ENCODE data around the gene ATP2B2. TPM values are rescaled to one million over a fixed set of nuclear protein-coding genes. Genes with fewer than 3 reads are reported as not detected.

ATP2B2 gene
- total and polyA plus RNA-seq, 2 donors (not counting 1 experiment from before 2014, with no cell fraction given) = not detected

DNA sequence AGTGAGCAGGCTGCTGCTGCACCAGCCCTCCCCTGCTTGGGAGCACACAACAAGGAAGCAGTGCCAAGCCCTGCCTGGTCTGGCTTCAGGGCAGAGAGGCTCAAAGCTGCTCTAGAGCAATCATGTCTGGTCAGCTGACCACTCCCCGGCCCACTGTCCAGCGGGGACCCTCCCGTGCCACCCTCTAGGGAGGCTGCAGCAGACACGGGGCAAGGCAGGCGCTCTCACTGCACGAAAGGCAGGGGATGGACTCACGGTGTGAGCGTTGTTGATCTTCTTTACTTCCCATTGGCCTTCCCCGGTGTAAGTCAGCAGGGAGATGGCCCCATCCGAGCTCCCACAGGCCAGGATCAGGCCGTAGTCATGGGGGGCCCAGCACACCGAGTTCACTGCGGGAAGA, 193.7 kb downstream of the ATP2B2 start:
- no peak overlapping the region for H3K4me3 ChIP-seq (ENCODE audit: control extremely low read depth in 1 of 5, extremely low read depth in 1 of 5, insufficient read depth in 1 of 5, low read depth in 2 of 5, low read length in 4 of 5)
- TF ChIP-seq EZH2 (IDR thresholded peaks at IDR 0.05; ENCODE audit: borderline replicate concordance, insufficient read depth, low read depth, low read length, poor library complexity, severe bottlenecking) = no peak
- TF ChIP-seq, protein P1, sequence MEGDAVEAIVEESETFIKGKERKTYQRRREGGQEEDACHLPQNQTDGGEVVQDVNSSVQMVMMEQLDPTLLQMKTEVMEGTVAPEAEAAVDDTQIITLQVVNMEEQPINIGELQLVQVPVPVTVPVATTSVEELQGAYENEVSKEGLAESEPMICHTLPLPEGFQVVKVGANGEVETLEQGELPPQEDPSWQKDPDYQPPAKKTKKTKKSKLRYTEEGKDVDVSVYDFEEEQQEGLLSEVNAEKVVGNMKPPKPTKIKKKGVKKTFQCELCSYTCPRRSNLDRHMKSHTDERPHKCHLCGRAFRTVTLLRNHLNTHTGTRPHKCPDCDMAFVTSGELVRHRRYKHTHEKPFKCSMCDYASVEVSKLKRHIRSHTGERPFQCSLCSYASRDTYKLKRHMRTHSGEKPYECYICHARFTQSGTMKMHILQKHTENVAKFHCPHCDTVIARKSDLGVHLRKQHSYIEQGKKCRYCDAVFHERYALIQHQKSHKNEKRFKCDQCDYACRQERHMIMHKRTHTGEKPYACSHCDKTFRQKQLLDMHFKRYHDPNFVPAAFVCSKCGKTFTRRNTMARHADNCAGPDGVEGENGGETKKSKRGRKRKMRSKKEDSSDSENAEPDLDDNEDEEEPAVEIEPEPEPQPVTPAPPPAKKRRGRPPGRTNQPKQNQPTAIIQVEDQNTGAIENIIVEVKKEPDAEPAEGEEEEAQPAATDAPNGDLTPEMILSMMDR (IDR thresholded peaks at IDR 0.05) = no peak
- no peaks in the 10 kb centered on the region for H3K27me3 ChIP-seq (replicated peaks in 1 of 4; ENCODE audit: control extremely low read depth in 1 of 4, control insufficient read depth in 3 of 4, insufficient read depth in 4 of 4, low read length in 3 of 4)
- no peaks in the 10 kb centered on the region for H3K4me1 ChIP-seq (ENCODE audit: control insufficient read depth in 2 of 2, insufficient read depth in 2 of 2, low read length in 2 of 2)
- DNase-seq = no peak
- Mint-ChIP-seq H3K27me3 (no peaks in the 10 kb centered on the region), H3K4me3 (no peak overlapping the region), H3K4me1 (peaks cover 2% of the 10 kb centered on the region), H3K9me3 (ENCODE audit: insufficient read depth) (no peaks in the 10 kb centered on the region), H3K27ac (no peak overlapping the region)
- ChIA-PET POLR2A (no interaction called here), CTCF (no interaction called here)
- H3K9me3 ChIP-seq (ENCODE audit: control extremely low read depth in 1 of 3, control insufficient read depth in 2 of 3, insufficient read depth in 1 of 3, low read length in 2 of 3) = no peaks in the 10 kb centered on the region
- H3K9ac ChIP-seq (ENCODE audit: low read length) = no peak overlapping the region
- ATAC-seq (ENCODE audit: low read depth) = no peak
- no peak overlapping the region for H2AFZ ChIP-seq (ENCODE audit: insufficient read depth, low read depth, low read length, poor library complexity, severe bottlenecking)
- over 99% methylated on average over 13 of the region's 13 CpGs for WGBS (ENCODE audit: insufficient coverage)
- H4K20me1 ChIP-seq (ENCODE audit: control insufficient read depth, insufficient read depth, low read length, poor library complexity, severe bottlenecking) = peaks cover 4% of the 10 kb centered on the region
- intact Hi-C loops (cut with micrococcal nuclease) = no loop called here
- no peak overlapping the region for H3K4me2 ChIP-seq (replicated peaks; ENCODE audit: low read depth, low read length, poor library complexity, severe bottlenecking)
- H3K27ac ChIP-seq (ENCODE audit: low read length in 2 of 2) = no peak overlapping the region
- H3K79me2 ChIP-seq (ENCODE audit: control insufficient read depth, insufficient read depth, low read length) = peaks cover under 1% of the 10 kb centered on the region
- peaks cover 3 to 81% of the 10 kb centered on the region in 2 experiments for H3K36me3 ChIP-seq (replicated peaks in 1 of 2; ENCODE audit: control extremely low read depth in 1 of 2, control insufficient read depth in 1 of 2, extremely low read depth in 1 of 2, insufficient read depth in 2 of 2, low read length in 1 of 2)

DNA sequence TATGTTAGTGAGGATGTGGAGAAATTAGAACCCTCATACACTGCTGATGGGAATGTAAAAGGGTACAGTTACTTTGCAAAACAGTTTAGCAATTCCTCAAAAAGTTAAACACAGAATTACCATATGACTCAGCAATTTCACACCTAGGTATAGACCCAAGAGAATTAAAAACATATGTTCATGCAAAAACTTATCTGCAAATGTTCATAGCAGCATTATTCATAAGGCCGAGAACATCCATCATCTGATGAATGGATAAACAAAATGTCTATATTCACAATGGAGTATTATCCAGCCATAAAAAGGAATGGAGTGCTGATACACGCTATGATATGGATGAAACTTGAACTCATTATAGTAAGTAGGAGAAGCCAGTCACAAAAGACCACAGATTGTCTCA, 194.8 kb downstream of the ATP2B2 start:
- TF ChIP-seq, protein P1 (IDR thresholded peaks at IDR 0.05) = no peak
- TF ChIP-seq EZH2 (IDR thresholded peaks at IDR 0.05; ENCODE audit: borderline replicate concordance, insufficient read depth, low read depth, low read length, poor library complexity, severe bottlenecking) = no peak
- no peaks in the 10 kb centered on the region for H3K9me3 Mint-ChIP-seq (ENCODE audit: insufficient read depth)
- ChIA-PET CTCF (no interaction called here), POLR2A (no interaction called here)
- no peak for ATAC-seq (ENCODE audit: low read depth)
- Histone ChIP-seq H3K27ac (ENCODE audit: low read length in 2 of 2) (no peak overlapping the region), H3K4me1 (ENCODE audit: control insufficient read depth in 2 of 2, insufficient read depth in 2 of 2, low read length in 2 of 2) (no peaks in the 10 kb centered on the region), H3K79me2 (ENCODE audit: control insufficient read depth, insufficient read depth, low read length) (no peaks in the 10 kb centered on the region), H3K4me2 (replicated peaks; ENCODE audit: low read depth, low read length, poor library complexity, severe bottlenecking) (no peak overlapping the region), H3K4me3 (ENCODE audit: control extremely low read depth in 1 of 5, extremely low read depth in 1 of 5, insufficient read depth in 1 of 5, low read depth in 2 of 5, low read length in 4 of 5) (no peak overlapping the region), H3K9ac (ENCODE audit: low read length) (no peak overlapping the region), H4K20me1 (ENCODE audit: control insufficient read depth, insufficient read depth, low read length, poor library complexity, severe bottlenecking) (peaks cover under 1% of the 10 kb centered on the region), H3K27me3 (replicated peaks in 1 of 4; ENCODE audit: control extremely low read depth in 1 of 4, control insufficient read depth in 3 of 4, insufficient read depth in 4 of 4, low read length in 3 of 4) (no peaks in the 10 kb centered on the region), H2AFZ (ENCODE audit: insufficient read depth, low read depth, low read length, poor library complexity, severe bottlenecking) (no peak overlapping the region), H3K9me3 (ENCODE audit: control extremely low read depth in 1 of 3, control insufficient read depth in 2 of 3, insufficient read depth in 1 of 3, low read length in 2 of 3) (no peaks in the 10 kb centered on the region), H3K36me3 (replicated peaks in 1 of 2; ENCODE audit: control extremely low read depth in 1 of 2, control insufficient read depth in 1 of 2, extremely low read depth in 1 of 2, insufficient read depth in 2 of 2, low read length in 1 of 2) (peaks cover 3 to 73% of the 10 kb centered on the region in 2 experiments)
- WGBS (ENCODE audit: insufficient coverage) = no CpG with 5 or more reads among the region's 2 CpGs
- H3K27me3 Mint-ChIP-seq = no peaks in the 10 kb centered on the region
- intact Hi-C loops (cut with micrococcal nuclease) = no loop called here
- peaks cover 2% of the 10 kb centered on the region for H3K4me1 Mint-ChIP-seq
- H3K27ac Mint-ChIP-seq = no peak overlapping the region
- DNase-seq = no peak
- H3K4me3 Mint-ChIP-seq = no peak overlapping the region

All from B cell (primary cell).